ENCODE data around the gene TLR8. TPM values are rescaled to one million over a fixed set of nuclear protein-coding genes. Genes with fewer than 3 reads are reported as not detected.

The TLR8 gene
- not detected in 2 replicates for total RNA-seq

DNA sequence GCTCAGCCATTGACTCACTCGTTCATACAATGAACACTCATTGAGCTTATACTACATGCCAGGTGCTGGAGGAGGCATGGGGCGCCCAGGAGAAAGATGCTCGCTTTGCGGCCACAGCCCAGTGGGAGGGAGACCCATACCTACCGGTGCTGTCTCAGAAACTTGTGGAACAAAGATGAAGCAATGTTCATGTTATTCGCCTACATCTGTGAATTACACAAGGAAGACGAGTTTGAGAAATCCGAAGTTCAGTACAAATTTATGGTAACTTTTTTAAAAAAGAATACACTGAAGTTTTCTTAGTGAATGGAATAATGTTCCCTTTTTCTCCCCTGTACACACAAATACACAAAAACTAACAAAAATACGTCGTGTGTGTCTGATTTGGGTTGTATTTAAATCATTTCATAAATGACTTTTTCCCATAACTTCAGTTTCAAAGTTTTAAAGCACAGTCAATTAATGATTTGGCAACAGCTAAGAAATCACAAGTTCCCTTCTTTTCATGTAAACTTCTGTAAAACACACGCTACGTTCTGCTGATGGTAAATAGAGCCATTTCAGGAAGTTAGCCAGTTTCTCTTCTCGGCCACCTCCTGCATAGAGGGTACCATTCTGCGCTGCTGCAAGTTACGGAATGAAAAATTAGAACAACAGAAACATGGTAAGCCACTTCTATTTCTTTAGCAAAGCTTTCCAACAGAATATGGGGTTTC is at the start of gene TLR8:
TSS of gene TLR8 (plus strand) at position 575 of the 716 bp plus-strand sequence. CDS start at position 662, 87 bp downstream.

DNA sequence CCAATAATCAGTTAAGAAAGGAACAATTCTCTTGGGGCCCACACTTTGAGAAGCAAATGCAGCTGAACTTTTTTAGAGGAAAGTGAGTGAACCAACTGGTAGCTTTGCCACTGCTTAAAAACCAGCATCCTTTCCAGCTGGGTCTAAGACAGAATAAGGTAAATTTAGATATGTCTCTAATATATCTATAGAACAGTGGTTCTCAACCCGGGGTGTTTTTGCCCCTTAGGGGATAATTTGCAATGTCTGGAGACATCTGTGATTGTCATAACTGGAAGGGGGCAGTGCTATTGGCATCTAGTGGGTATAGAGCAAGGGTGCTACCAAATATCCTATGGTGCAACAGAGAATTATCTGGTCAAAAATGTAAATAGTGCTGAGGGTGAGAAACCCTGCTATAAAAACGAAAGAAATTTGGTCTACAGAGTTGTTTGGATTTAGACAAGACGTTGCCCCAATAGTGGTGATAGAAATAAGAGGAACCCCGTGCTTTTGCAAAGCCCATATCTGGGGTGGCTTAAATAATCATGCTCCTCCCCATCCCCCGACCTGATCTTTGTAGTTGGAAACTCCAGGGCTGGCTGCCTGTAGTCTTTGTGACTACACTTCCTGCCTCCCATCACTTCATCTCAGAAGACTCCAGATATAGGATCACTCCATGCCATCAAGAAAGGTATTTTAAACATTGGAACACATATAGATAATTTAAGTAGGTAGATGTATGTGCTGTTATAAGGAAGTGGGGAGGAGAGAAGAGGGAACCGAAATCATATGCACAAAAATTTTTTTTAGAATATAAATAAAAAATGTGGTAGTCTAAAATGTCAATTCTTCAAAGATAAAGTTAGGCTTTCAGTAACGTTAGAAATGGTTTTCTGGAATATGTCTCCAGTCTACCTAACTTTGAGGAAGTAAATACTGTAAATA is 39.7 kb upstream of the TLR8 start, which contains the start of gene TLR7:
TSS of gene TLR7 (plus strand) at position 622 of the 927 bp plus-strand sequence. CDS start 507 bp downstream, outside the sequence.

Other genes with a start within 250 kb of the TLR8 start
- 19.7 and 25.9 TPM in 2 replicates for gene PRPS2, start 115.2 kb upstream of the TLR8 start, total RNA-seq
- gene TLR7, start 39.5 kb upstream of the TLR8 start, total RNA-seq, result not detected in 2 replicates
- 4,398 and 7,748 TPM in 2 replicates for gene TMSB4X, start 68.5 kb downstream of the TLR8 start, total RNA-seq
- under 0.01 TPM in 1 of 2 replicates, not detected in the other for gene FAM9C, start 138.0 kb downstream of the TLR8 start, total RNA-seq